ENCODE data around the gene RHOG.
"Not testable (repeated sequence)": the region's sequence is repeated elsewhere in the genome, so short reads cannot be mapped to it uniquely, and the experiment has no call there.

RHOG gene

DNA sequence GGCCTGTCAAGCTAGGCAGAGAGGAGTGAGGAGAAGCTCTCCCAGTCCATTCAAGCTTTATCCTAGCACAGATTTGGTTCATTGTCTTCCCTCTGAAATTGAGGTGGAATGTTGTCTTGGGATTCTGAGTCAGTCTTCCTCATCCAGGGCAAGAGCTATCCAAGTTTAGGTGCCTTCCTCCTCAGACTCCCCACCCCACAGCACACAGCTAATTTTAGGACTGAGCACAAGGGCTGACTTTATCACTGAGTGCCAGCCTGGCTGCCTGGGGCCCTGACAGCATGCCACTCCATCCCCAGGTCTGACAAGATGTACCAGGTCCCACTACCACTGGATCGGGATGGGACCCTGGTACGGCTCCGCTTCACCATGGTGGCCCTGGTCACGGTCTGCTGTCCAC lies 29.8 kb downstream of the RHOG start:
- in situ Hi-C loops (cut with HindIII; ENCODE audit: low sequenced_read_pairs), result no loop called here

DNA sequence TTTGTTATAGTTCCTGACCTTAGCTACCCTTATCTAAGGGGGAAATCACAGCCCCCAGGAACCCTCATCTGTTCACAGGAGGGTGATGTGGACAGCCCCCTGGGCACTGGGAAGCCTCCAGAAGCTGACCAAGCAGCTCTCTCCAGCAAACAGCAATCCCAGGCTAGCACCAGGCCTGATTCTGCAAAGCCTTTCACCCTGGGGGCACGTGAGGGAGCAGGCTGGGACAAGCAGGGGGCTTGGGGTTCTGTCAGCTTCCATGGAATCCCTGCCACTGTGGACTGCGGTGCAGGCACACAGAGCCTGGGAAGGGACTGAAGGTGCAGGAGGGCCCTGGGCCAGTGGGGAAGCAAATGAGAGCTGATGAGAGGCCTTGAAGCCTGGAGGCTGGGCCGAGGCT lies 30.3 kb downstream of the RHOG start:
- in situ Hi-C loops (cut with HindIII; ENCODE audit: low sequenced_read_pairs), result no loop called here

DNA sequence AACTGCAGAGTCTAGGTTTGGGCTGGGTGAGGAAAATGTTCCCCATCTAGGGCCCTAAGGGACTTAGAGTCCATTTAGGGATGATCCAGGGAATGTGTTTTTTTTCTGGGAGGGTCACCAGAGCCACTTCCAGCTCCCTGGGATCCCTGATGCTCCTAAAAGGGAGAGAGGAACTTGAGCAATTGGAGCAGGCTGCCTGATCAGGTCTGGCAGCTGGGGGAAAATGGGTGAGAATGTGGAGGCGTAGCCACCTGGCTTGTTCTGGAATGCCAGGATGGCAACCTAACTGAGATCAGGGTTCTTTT lies 31.2 kb downstream of the RHOG start:
- in situ Hi-C loops (cut with HindIII; ENCODE audit: low sequenced_read_pairs), result no loop called here

DNA sequence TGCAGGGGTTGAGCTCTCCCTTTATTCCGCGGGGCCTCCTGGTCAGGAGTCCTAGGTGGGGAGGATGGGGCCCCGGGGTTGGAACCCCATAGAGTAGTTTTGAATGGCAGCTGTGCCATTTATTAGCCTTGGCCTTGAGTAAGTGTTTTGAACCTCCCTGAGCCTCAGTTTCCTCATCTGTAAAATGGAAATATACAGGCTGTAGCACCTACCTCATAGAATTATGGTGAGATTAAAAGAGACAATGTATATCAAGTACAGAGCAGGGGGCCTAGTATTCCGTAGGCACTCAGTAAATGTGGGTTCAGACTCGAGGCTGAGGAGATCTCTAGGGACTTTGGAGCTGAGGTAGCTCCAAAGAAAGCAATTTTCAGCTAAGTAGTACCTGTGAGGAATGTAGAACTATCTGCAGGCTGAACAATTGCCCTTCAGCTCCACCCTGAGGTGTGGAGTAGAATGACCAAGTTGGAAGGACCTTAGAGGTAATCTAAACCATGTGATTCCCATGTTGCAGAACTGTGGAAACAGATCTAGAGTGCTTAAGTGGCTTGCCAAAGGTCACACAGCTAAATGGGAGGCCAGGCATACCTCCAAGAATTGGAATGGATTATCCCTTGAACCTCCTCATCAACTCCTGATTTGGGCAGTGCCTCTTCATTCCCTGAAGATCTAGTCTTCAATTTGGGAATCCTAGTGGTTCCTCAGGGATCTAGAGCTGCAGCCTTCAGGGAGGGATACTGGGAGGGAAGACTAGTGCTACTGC lies 31.7 kb downstream of the RHOG start:
- in situ Hi-C loops (cut with HindIII; ENCODE audit: low sequenced_read_pairs), result no loop called here

GRCh38 chr11:3807909-3808860 lies 32.6 kb downstream of the RHOG start, which contains the start of gene PGAP2:
TSS of gene PGAP2 (plus strand) at chr11:3808560. CDS start at chr11:3811260, 2,700 bp downstream.
- in situ Hi-C loops (cut with HindIII; ENCODE audit: low sequenced_read_pairs), result no loop called here

GRCh38 chr11:3803726-3804495 lies 36.8 kb downstream of the RHOG start:
- in situ Hi-C loops (cut with HindIII; ENCODE audit: low sequenced_read_pairs), result no loop called here

GRCh38 chr11:3802011-3802790 lies 38.6 kb downstream of the RHOG start:
- in situ Hi-C loops (cut with HindIII; ENCODE audit: low sequenced_read_pairs), result no loop called here

DNA sequence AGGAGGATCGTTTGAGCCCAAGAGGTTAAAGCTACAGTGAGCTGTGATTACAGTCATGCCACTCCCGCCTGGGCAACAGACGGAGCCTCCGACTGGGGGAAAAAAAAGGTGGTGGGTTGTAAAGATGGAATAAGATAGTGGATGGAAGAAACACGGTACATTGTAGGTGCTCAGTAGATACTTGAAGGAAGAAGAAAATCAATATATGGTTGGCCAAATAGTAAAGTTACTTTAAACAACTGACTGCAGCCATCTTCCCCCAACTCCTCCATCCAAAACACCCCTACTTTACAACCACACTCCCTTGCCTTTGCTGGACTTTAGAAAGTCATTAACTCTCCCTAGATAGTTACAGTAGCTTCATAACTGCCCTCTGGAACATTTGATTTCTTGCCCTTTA lies 40.9 kb downstream of the RHOG start:
- in situ Hi-C loops (cut with HindIII; ENCODE audit: low sequenced_read_pairs), result no loop called here

- in situ Hi-C loops (cut with HindIII; ENCODE audit: low sequenced_read_pairs), result no loop called here
These were observed 41.6 kb downstream of the RHOG start for GRCh38 chr11:3799143-3799542.

- in situ Hi-C loops (cut with HindIII; ENCODE audit: low sequenced_read_pairs), result no loop called here
These were observed 43.2 kb downstream of the RHOG start, which contains the start of gene NUP98 for GRCh38 chr11:3797329-3798090. TSS of gene NUP98 (minus strand) at chr11:3797554. CDS start at chr11:3782117, 15,437 bp downstream.

DNA sequence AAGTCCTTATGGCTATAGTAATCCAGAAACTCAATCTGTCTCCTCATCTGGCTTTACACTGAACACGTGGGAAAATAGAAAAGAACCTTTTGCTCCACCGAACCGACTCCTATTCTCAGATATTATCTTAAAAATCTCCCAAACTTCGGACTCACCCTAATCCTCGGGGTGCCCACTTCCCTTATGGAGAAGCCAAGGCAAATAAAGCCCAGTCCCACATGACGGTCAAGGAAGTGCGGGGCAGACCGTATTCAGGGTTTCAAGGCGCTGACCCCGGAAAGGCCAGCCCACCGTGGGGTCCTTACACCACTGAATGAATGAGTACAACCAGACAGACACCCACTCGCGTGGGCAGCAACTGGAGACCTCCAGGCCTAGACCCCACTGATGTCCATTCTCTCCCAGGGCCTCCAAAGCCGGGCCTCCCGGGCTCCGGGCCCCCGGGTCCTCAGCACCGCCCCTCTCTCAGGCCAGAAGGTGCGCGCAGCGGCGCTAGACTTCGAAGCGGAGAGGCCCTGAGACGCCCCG lies 43.9 kb downstream of the RHOG start:
- in situ Hi-C loops (cut with HindIII; ENCODE audit: low sequenced_read_pairs), result no loop called here

GRCh38 chr11:3796346-3796745 lies 44.4 kb downstream of the RHOG start:
- in situ Hi-C loops (cut with HindIII; ENCODE audit: low sequenced_read_pairs), result no loop called here

- in situ Hi-C loops (cut with HindIII; ENCODE audit: low sequenced_read_pairs), result no loop called here
These were observed 44.8 kb downstream of the RHOG start for GRCh38 chr11:3796002-3796311.

- in situ Hi-C loops (cut with HindIII; ENCODE audit: low sequenced_read_pairs), result no loop called here
These were observed 45.4 kb downstream of the RHOG start for GRCh38 chr11:3795131-3796001.

DNA sequence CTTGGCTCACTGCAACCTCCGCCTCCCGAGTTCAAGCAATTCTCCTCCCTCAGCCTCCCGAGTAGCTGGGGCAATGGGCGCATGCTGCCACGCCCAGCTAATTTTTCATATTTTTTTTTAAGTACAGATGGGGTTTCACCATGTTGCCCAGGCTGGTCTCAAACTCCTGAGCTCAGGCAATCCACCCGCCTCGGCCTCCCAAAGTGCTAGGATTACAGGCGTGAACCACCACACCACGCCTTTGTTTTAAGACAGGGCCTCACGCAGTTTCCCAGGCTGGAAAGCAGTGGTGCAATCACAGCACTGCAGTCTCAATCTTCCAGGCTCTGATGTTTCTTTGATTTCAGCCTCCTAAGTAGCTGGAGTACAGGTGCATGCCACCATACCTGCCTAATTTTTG lies 46.4 kb downstream of the RHOG start:
- in situ Hi-C loops (cut with HindIII; ENCODE audit: low sequenced_read_pairs), result not testable (repeated sequence)

GRCh38 chr11:3786781-3787428 lies 53.9 kb downstream of the RHOG start:
- in situ Hi-C loops (cut with HindIII; ENCODE audit: low sequenced_read_pairs), result no loop called here

DNA sequence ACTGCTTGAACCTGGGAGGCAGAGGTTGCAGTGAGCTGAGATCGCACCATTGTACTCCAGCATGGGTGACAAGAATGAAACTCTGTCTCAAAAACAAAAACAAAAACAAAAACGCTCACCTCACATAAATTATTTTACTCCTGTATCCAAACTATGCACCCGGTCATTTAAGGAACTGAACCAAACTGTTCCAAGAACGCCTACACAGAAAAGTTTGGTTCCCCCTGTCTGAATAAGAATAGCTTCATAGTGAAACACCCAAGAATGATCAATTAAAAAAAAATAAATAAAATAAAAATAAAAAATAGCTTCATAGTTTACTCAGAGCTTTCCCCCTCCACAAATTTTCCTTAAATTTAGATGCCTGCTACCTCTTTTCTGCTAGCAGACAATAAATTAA lies 57.1 kb downstream of the RHOG start:
- in situ Hi-C loops (cut with HindIII; ENCODE audit: low sequenced_read_pairs), result loop anchor here (5.0 kb wide), 1 partner anchor 69 kb away; no protein-coding TSS in a partner anchor

- in situ Hi-C loops (cut with HindIII; ENCODE audit: low sequenced_read_pairs), result loop anchor here (5.0 kb wide), 1 partner anchor 69 kb away; no protein-coding TSS in a partner anchor
These were observed 57.8 kb downstream of the RHOG start for GRCh38 chr11:3782963-3783362.
